ENCODE data around the gene TEX52.
A peak's percentile ranks its signal among the peaks of the same experiment; 100 is the strongest.

TEX52 gene

GRCh38 chr12:2855546-2855945, 1.3 kb downstream of the TEX52 start:
- H3K27me3 Mint-ChIP-seq (ENCODE audit: low read depth, poor library complexity) = peaks cover 16% of the 10 kb centered on the region
- no peak for TF ChIP-seq CTCF (IDR thresholded peaks at IDR 0.05)
- no peak overlapping the region for H3K4me3 Mint-ChIP-seq
- H3K27ac Mint-ChIP-seq = no peak overlapping the region
- peaks cover 50% of the 10 kb centered on the region for H3K4me1 Mint-ChIP-seq
- no peaks in the 10 kb centered on the region for H3K9me3 Mint-ChIP-seq
- H3K36me3 Mint-ChIP-seq (ENCODE audit: low read depth) = peaks cover 19% of the 10 kb centered on the region
- no peak for DNase-seq

GRCh38 chr12:2854669-2855453, 2.0 kb downstream of the TEX52 start:
- no peak for TF ChIP-seq CTCF (IDR thresholded peaks at IDR 0.05)
- Mint-ChIP-seq H3K4me3 (no peak overlapping the region), H3K36me3 (ENCODE audit: low read depth) (peaks cover 12% of the 10 kb centered on the region), H3K27ac (peak overlapping the region; percentile 48), H3K27me3 (ENCODE audit: low read depth, poor library complexity) (peaks cover 16% of the 10 kb centered on the region), H3K4me1 (peaks cover 53% of the 10 kb centered on the region), H3K9me3 (no peaks in the 10 kb centered on the region)
- no peak for DNase-seq

GRCh38 chr12:2853626-2854025, 3.2 kb downstream of the TEX52 start:
- H3K27ac Mint-ChIP-seq = no peak overlapping the region
- peaks cover 16% of the 10 kb centered on the region for H3K27me3 Mint-ChIP-seq (ENCODE audit: low read depth, poor library complexity)
- TF ChIP-seq CTCF (IDR thresholded peaks at IDR 0.05) = peak; percentile 85
- H3K9me3 Mint-ChIP-seq = no peaks in the 10 kb centered on the region
- H3K4me1 Mint-ChIP-seq = peaks cover 58% of the 10 kb centered on the region
- no peak overlapping the region for H3K4me3 Mint-ChIP-seq
- peaks cover 3% of the 10 kb centered on the region for H3K36me3 Mint-ChIP-seq (ENCODE audit: low read depth)
- peak; percentile 92 for DNase-seq

- TF ChIP-seq CTCF (IDR thresholded peaks at IDR 0.05) = no peak
- Mint-ChIP-seq H3K9me3 (no peaks in the 10 kb centered on the region), H3K4me1 (peaks cover 56% of the 10 kb centered on the region), H3K27me3 (ENCODE audit: low read depth, poor library complexity) (peaks cover 19% of the 10 kb centered on the region), H3K36me3 (ENCODE audit: low read depth) (peaks cover 5% of the 10 kb centered on the region), H3K4me3 (no peak overlapping the region), H3K27ac (no peak overlapping the region)
- no peak for DNase-seq
Observed at GRCh38 chr12:2851931-2852330, 4.9 kb downstream of the TEX52 start.

GRCh38 chr12:2845280-2845679, 11.6 kb downstream of the TEX52 start:
- Mint-ChIP-seq H3K36me3 (ENCODE audit: low read depth) (peaks cover 14% of the 10 kb centered on the region), H3K4me3 (no peak overlapping the region), H3K9me3 (no peaks in the 10 kb centered on the region), H3K4me1 (peaks cover 54% of the 10 kb centered on the region), H3K27ac (no peak overlapping the region), H3K27me3 (ENCODE audit: low read depth, poor library complexity) (peaks cover 11% of the 10 kb centered on the region)
- no peak for TF ChIP-seq CTCF (IDR thresholded peaks at IDR 0.05)
- peak; percentile 51 for DNase-seq

- Mint-ChIP-seq H3K4me1 (peaks cover 50% of the 10 kb centered on the region), H3K36me3 (ENCODE audit: low read depth) (peaks cover 17% of the 10 kb centered on the region), H3K4me3 (peak overlapping the region; percentile 9), H3K27ac (peak overlapping the region; percentile 36), H3K9me3 (no peaks in the 10 kb centered on the region), H3K27me3 (ENCODE audit: low read depth, poor library complexity) (peaks cover 14% of the 10 kb centered on the region)
- TF ChIP-seq CTCF (IDR thresholded peaks at IDR 0.05) = no peak
- DNase-seq = no peak
Observed at GRCh38 chr12:2844786-2845185, 12.1 kb downstream of the TEX52 start.
